ENCODE data around the gene ITGB3BP.

ITGB3BP gene

GRCh38 chr1:63418101-63418500, 104.9 kb downstream of the ITGB3BP start (continued):
- no peak for TF ChIP-seq HIC1 (tag by site-specific recombination; IDR thresholded peaks at IDR 0.05)
- no peak for TF ChIP-seq ZNF571 (tag by site-specific recombination; IDR thresholded peaks at IDR 0.05)
- TF ChIP-seq ZNF555 (tag by site-specific recombination; conservative IDR thresholded peaks at IDR 0.05): no peak
- no peak for TF ChIP-seq ZNF26 (tag by site-specific recombination; IDR thresholded peaks at IDR 0.05)
- TF ChIP-seq ZEB2 (tag by site-specific recombination; IDR thresholded peaks at IDR 0.05): no peak
- TF ChIP-seq ZBTB6 (tag by site-specific recombination; IDR thresholded peaks at IDR 0.05): no peak
- TF ChIP-seq ZNF223 (tag by site-specific recombination; IDR thresholded peaks at IDR 0.05): no peak
- TF ChIP-seq ZNF132 (tag by site-specific recombination; IDR thresholded peaks at IDR 0.05; ENCODE audit: borderline replicate concordance): no peak
- no peak for TF ChIP-seq ZNF837 (tag by site-specific recombination; IDR thresholded peaks at IDR 0.05)
- TF ChIP-seq, protein P1, sequence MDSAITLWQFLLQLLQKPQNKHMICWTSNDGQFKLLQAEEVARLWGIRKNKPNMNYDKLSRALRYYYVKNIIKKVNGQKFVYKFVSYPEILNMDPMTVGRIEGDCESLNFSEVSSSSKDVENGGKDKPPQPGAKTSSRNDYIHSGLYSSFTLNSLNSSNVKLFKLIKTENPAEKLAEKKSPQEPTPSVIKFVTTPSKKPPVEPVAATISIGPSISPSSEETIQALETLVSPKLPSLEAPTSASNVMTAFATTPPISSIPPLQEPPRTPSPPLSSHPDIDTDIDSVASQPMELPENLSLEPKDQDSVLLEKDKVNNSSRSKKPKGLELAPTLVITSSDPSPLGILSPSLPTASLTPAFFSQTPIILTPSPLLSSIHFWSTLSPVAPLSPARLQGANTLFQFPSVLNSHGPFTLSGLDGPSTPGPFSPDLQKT (IDR thresholded peaks at IDR 0.05; ENCODE audit: borderline replicate concordance, low read depth, low read length): no peak
- no peak for TF ChIP-seq ZNF521 (tag by site-specific recombination; IDR thresholded peaks at IDR 0.05)
- TF ChIP-seq ZNF747 (tag by site-specific recombination; IDR thresholded peaks at IDR 0.05): no peak

DNA sequence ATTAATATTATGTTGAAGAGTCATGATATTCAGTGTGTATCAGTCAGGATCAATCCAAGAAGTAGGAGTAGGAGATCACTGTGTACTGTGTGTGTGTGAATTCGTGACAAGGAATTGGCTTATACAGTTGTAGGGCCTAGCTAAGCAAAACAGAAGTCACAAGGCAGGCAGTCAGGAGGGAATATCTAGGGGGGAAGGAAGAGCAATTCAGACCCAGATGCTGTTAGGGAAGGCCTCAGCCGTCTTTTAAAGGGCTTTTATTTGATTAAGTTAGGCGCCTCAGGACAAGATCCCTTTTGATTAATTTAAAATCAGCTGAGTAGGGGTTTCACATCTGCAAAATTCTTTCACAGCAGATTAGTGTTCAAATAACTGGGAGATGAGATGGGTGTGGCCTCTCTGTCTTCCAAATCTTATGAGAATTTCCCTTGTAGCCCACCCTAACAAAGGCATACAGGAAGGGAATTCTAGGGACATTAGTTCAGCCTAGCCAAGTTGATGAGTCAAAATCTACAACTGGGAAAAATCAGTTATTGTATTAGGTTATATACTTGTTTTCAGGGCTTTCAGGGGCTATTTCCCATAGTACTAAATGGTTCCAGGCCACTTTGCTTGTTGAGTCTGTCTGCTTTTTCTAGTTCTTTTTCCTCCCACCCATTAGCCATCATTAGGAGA, 108.2 kb downstream of the ITGB3BP start:
- Histone ChIP-seq H3K4me3 (ENCODE audit: low read depth, low read length) (no peak overlapping the region), H3K9me3 (ENCODE audit: control insufficient read depth, insufficient read depth, low read depth, low read length) (no peaks in the 10 kb centered on the region), H3K4me1 (ENCODE audit: control insufficient read depth, insufficient read depth, low read length) (no peaks in the 10 kb centered on the region), H3K36me3 (ENCODE audit: control insufficient read depth in 2 of 2, insufficient read depth in 1 of 2, low read length in 2 of 2) (peaks cover 0 to 9% of the 10 kb centered on the region in 2 experiments), H3K27ac (ENCODE audit: extremely low read depth, low read depth, low read length) (no peak overlapping the region)
- ChIA-PET CTCF (no interaction called here), POLR2A (no interaction called here)
- no peak for TF ChIP-seq ZNF558 (tag by site-specific recombination; IDR thresholded peaks at IDR 0.05)
- TF ChIP-seq ZNF433 (tag by site-specific recombination; IDR thresholded peaks at IDR 0.05; ENCODE audit: low read depth): no peak
- TF ChIP-seq, protein P2, sequence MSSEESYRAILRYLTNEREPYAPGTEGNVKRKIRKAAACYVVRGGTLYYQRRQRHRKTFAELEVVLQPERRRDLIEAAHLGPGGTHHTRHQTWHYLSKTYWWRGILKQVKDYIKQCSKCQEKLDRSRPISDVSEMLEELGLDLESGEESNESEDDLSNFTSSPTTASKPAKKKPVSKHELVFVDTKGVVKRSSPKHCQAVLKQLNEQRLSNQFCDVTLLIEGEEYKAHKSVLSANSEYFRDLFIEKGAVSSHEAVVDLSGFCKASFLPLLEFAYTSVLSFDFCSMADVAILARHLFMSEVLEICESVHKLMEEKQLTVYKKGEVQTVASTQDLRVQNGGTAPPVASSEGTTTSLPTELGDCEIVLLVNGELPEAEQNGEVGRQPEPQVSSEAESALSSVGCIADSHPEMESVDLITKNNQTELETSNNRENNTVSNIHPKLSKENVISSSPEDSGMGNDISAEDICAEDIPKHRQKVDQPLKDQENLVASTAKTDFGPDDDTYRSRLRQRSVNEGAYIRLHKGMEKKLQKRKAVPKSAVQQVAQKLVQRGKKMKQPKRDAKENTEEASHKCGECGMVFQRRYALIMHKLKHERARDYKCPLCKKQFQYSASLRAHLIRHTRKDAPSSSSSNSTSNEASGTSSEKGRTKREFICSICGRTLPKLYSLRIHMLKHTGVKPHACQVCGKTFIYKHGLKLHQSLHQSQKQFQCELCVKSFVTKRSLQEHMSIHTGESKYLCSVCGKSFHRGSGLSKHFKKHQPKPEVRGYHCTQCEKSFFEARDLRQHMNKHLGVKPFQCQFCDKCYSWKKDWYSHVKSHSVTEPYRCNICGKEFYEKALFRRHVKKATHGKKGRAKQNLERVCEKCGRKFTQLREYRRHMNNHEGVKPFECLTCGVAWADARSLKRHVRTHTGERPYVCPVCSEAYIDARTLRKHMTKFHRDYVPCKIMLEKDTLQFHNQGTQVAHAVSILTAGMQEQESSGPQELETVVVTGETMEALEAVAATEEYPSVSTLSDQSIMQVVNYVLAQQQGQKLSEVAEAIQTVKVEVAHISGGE (tag by site-specific recombination; conservative IDR thresholded peaks at IDR 0.05; ENCODE audit: low read depth): no peak
- TF ChIP-seq MEIS1 (CRISPR knock-in tag; IDR thresholded peaks at IDR 0.05; ENCODE audit: borderline replicate concordance): no peak
- TF ChIP-seq ZFP69B (tag by site-specific recombination; IDR thresholded peaks at IDR 0.05): no peak
- no peak for TF ChIP-seq SALL2 (tag by site-specific recombination; IDR thresholded peaks at IDR 0.05; ENCODE audit: borderline replicate concordance)
- TF ChIP-seq MYNN (tag by site-specific recombination; IDR thresholded peaks at IDR 0.05; ENCODE audit: borderline replicate concordance): no peak
- TF ChIP-seq HOXD13 (CRISPR knock-in tag; IDR thresholded peaks at IDR 0.05; ENCODE audit: borderline replicate concordance): no peak

Measured in HEK293 (cell line).